Tongue (tissue), 2 donors: ENCODE measurements around the gene SLC6A16. TPM values are rescaled to one million over a fixed set of nuclear protein-coding genes. Genes with fewer than 3 reads are reported as not detected.
"Not testable (repeated sequence)": the region's sequence is repeated elsewhere in the genome, so short reads cannot be mapped to it uniquely, and the experiment has no call there.

ENCODE experiments used
- DNase-seq: peaks from one replicate; pipeline ENCODE4 v3.0.0-alpha.2; 2015
- total RNA-seq: library from RNA; depleted of rRNA; stranded (reverse); fragments of >200 nt; gene quantifications from one replicate; pipeline ENCODE4 v1.2.3, GENCODE V29; 2014

SLC6A16 gene
- total RNA-seq, 1 donor from 2014 or later, result 0.51 TPM

- DNase-seq, result no peak
These were observed 3.8 kb upstream of the SLC6A16 start for GRCh38 chr19:49328741-49329140.

- DNase-seq, result no peak
These were observed 3.0 kb upstream of the SLC6A16 start for GRCh38 chr19:49327878-49328544.

- no peak for DNase-seq
These were observed 1.2 kb upstream of the SLC6A16 start for GRCh38 chr19:49326165-49326704.

GRCh38 chr19:49325756-49326155 is 765 bp upstream of the SLC6A16 start:
- not testable (repeated sequence) for DNase-seq

GRCh38 chr19:49318296-49318695 is 6.7 kb downstream of the SLC6A16 start:
- no peak for DNase-seq

- DNase-seq, result no peak
These were observed 8.7 kb downstream of the SLC6A16 start for GRCh38 chr19:49316284-49316683.

GRCh38 chr19:49315111-49315510 is 9.9 kb downstream of the SLC6A16 start:
- DNase-seq, result no peak

- DNase-seq, result no peak
These were observed 15.9 kb downstream of the SLC6A16 start for GRCh38 chr19:49309087-49309486.

- not testable (repeated sequence) for DNase-seq
These were observed 18.3 kb downstream of the SLC6A16 start for GRCh38 chr19:49306734-49307133.

- no peak for DNase-seq
These were observed 23.1 kb downstream of the SLC6A16 start for GRCh38 chr19:49301866-49302252.

GRCh38 chr19:49301165-49301865 is 23.7 kb downstream of the SLC6A16 start:
- DNase-seq, result peak; percentile 73

- DNase-seq, result not testable (repeated sequence)
These were observed 26.3 kb downstream of the SLC6A16 start for GRCh38 chr19:49298653-49299052.

GRCh38 chr19:49297403-49297802 is 27.6 kb downstream of the SLC6A16 start:
- no peak for DNase-seq

GRCh38 chr19:49295208-49295880 is 29.6 kb downstream of the SLC6A16 start:
- no peak for DNase-seq

- DNase-seq, result no peak
These were observed 30.6 kb downstream of the SLC6A16 start for GRCh38 chr19:49294401-49294800.

GRCh38 chr19:49290517-49290916 is 34.5 kb downstream of the SLC6A16 start:
- DNase-seq, result no peak

GRCh38 chr19:49289286-49289685 is 35.7 kb downstream of the SLC6A16 start:
- DNase-seq, result not testable (repeated sequence)

GRCh38 chr19:49288205-49288604 is 36.8 kb downstream of the SLC6A16 start:
- not testable (repeated sequence) for DNase-seq

- no peak for DNase-seq
These were observed 37.7 kb downstream of the SLC6A16 start for GRCh38 chr19:49287141-49287770.

- no peak for DNase-seq
These were observed 42.8 kb downstream of the SLC6A16 start for GRCh38 chr19:49282184-49282583.

GRCh38 chr19:49272204-49272603 is 52.8 kb downstream of the SLC6A16 start:
- no peak for DNase-seq

GRCh38 chr19:49271080-49271753 is 53.8 kb downstream of the SLC6A16 start:
- peak; percentile 6 for DNase-seq
